ELF-1 (cell line): ENCODE data around the gene KAT5.
"Not testable (repeated sequence)": the region's sequence is repeated elsewhere in the genome, so short reads cannot be mapped to it uniquely, and the experiment has no call there.

Source experiments
- DNase-seq: peaks from one replicate; pipeline ENCODE4 v3.0.0-alpha.2; 2016; ENCODE audit warnings: low read depth, low spot score

KAT5 gene

DNA sequence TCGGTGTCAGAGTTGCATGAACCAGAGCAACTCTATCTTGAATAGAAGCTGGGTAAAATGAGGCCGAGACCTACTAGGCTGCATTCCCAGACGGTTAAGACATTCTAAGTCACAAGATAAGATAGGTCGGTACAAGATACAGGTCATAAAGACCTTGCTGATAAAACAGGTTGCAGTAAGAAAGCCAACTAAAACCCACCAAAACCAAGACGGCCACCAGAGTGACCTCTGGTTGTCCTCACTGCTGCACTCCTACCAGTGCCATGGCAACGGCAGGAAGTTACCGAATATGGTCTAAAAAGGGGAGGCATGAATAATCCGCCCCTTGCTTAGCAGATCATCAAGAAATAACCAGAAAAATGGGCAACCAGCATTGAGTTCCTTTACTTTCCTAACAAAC is 2.4 kb upstream of the KAT5 start:
- DNase-seq: peak; percentile 51

DNA sequence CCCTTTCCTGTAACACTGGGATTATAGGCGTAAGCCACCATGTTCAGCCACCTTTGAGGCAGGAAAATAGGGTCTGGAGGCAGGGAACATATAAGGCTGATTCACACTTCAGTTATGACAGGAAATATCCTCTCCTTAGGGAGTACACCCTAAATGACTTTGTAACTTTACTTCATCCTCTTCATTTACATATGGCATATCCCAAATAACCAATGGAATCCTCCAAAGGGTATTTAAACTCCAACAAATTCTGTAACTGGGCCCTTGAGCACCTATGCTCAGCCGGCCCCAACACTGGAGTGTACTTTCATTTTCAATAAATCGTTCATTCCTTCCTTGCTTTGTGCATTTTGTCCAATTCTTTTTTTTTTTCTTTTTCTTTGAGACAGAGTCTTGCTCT is 1.6 kb upstream of the KAT5 start:
- DNase-seq: no peak

DNA sequence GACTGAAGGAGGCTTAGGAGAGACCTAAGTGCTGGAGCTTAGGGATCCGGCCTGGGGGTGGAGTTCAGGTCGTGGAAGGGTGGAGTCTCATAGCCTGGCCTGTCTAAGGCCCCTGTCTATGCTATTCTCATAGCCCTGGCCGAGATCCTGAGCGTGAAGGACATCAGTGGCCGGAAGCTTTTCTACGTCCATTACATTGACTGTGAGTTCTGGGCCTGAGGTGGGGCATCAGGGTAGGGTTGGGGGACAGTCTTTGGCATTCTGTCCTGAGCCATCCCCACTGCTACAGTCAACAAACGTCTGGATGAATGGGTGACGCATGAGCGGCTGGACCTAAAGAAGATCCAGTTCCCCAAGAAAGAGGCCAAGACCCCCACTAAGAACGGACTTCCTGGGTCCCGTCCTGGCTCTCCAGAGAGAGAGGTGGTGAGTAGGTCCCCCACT is 603 bp downstream of the KAT5 start:
- DNase-seq: no peak

- no peak for DNase-seq
Observed at GRCh38 chr11:65713212-65713969, 1.3 kb downstream of the KAT5 start.

GRCh38 chr11:65714433-65714832 is 2.4 kb downstream of the KAT5 start:
- no peak for DNase-seq

DNA sequence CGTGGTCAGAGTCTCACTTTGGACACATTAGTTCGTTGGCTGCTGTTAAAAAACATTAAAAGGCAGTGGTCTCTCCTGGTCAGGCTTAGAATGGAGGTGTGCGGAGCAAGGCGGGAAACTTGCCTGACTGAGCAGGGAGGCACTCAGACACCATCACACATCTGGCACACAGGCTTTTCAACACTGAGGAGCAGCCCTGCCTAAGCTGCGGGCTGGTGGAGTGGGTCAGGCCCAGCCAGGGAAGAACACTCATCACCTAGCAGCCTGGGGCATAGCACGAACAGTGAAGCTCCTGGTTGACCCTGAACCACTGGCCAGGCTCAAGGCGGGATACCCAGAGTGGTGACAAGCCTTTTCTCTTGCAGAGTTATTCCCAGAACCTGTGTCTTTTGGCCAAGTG is 4.2 kb downstream of the KAT5 start:
- DNase-seq: no peak

- no peak for DNase-seq
Observed at GRCh38 chr11:65716774-65717405, 4.8 kb downstream of the KAT5 start.

DNA sequence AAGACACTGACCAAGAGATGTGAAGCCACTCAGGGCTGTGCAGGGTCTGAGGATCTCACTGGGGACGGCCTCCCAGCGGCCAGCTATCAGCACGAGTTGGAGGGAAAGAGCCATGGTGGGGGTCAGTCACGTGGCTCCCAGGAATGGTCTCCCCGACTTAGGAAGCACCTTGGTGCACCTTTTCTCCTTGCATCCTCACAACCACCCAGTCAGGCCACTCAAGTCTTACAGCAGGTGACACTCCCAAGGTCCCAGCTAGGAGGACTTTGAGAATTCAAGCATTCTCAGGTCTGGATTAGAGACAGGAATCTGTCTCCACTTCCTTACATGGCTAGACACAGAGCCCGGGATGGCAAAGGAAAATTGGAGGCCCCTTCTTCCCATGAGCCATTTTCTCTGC is 5.9 kb downstream of the KAT5 start:
- no peak for DNase-seq

GRCh38 chr11:65718531-65718930 is 6.5 kb downstream of the KAT5 start:
- no peak for DNase-seq

DNA sequence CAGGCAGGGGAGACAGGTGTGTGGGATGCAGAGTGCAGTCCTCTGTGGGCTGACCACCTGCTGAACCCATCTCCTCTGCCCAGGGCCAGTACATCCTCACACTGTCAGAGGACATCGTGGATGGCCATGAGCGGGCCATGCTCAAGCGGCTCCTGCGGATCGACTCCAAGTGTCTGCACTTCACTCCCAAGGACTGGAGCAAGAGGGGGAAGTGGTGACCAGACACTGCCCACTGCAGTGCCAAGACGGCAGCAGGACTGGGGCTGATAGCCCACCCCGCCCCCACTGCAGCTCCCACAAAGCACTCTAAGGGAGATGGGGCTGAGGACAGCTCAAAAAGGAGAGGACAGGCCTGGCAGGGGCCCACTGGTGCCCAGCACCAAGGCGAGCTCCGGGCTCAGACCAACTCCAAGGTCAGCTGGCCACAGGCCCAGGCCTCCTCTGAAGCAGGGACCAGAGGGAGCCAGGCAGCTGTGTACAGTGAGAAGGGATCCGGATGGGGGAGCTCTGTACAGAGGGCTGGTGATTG is 7.0 kb downstream of the KAT5 start:
- no peak for DNase-seq

DNA sequence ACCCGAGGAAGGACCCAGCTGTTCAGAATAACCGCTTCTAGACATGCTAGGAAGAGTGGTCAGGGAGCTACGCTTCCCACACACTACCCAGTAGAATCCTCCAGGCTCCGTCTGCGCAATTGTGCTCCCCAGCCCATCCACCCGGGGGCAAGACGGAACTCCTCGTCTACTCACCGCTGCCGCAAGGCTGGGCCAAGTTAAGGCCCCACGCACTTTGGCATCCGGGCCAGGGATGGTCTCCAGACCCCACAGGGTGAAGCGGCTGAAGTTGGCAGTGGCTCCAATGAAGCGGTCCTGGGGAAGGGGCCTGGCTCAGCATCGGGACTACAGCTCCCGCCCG is 7.8 kb downstream of the KAT5 start:
- no peak for DNase-seq

DNA sequence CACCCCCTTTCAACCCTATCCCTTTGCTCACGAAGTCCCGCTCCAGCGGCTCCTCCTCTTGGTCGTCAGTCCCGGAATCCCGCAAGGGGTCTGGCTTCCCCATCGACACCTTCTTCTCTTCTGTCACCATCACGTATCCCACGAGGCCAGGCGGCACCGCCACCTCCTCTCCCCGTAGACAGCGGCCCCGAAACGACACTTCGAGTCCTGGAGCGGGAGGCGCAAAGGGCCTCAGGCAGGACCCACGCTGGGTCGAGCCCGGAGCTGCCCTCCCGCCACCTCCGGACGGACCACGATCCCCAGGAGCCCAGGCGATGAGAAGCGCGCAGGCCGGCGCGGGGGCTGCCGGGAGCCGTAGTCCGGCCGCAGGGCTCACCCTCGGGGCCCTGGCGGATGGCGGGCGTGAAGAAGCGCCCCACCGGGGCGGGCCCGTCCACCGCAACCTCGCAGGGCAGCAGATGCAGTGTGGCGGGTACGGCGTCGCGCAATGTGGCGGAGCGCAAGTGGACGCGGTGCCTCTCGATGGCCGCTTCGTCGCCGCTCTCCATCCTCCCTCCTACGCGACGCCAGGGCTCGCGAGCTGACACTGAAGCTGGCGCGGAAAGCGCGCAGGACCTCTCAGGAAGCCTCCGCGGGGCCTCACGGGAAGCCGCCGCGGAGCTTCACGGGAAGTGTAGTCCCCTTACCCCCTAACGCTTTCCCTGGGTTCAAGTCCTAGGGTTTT is 8.3 kb downstream of the KAT5 start, which contains the start of gene RNASEH2C:
TSS of gene RNASEH2C (minus strand) at position 588 of the 724 bp plus-strand sequence. CDS start at position 548, 40 bp downstream.
- DNase-seq: peak; percentile 88

DNA sequence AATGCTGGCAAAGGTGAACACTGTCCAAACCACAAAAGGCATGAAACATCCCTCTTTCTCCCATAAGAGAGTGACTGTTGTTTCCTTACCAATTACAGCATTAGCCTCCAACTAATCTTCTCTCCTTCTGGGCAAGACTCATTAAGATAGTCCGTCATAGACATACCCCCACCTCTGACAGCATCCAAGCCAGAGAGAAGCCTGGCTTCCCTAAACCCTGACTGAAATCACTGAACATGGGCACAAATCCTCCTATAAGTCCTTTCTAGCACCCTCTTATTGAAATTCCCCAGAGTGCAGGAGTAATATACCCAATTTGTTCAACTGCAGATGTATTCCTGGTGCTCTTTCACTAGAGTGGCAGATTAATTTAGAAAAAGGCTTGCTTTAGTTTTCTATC is 10.2 kb downstream of the KAT5 start:
- DNase-seq: no peak

DNA sequence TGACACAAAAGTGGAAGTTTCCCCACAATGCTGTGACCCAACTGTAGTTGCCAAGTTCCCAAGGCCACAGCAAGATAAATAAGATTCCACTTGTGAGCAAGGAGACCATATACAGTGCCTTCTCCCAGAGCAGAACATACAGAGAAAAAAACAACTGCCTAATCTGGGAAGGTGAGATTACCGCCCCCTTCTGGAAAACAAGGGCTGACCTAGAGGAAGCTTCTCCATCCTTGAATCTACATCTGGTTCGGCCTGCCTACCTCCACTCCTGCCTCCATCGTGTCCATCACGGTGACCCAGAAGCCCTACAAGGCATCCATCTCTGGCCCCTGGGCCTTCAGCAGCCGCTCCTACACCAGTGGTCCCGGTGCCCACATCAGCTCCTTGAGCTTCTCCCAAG is 14.6 kb downstream of the KAT5 start:
- DNase-seq: no peak

- no peak for DNase-seq
Observed at GRCh38 chr11:65727865-65728264, 15.8 kb downstream of the KAT5 start.

DNA sequence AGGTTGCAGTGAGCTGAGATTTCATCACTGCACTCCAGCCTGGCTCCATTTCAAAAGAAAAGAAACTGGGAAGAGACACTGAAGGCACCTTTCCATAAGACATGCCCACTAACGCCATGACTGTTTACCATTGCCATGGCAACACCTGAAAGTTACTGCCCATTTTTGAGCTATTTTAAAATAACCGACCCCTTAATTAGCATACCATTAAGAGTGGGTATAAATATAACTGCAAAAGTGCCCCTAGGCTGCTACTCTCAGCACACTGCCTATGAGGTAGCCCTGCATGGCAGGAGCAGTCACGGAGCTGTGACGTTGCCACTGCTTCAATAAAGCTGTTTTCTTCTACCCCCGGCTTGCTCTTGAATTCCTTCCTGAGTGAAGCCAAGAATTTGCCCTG is 18.4 kb downstream of the KAT5 start:
- DNase-seq: no peak

DNA sequence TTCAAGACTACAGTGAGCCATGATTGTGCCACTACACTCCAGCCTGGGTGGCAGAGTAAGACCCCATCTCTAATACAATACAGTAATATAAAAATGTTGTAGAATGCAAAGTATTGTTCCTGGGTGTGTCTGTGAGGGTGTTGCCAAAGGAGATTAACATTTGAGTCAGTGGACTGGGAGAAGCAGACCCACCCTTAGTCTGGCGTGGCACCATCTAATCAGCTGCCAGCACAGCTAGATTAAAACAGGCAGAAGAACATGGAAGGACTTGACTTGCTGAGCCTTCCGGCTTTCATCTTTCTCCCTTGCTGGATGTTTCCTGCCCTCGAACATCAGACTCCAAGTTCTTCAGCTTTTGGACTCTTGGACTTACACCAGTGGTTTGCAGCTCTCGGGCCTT is 23.1 kb downstream of the KAT5 start:
- DNase-seq: not testable (repeated sequence)

DNA sequence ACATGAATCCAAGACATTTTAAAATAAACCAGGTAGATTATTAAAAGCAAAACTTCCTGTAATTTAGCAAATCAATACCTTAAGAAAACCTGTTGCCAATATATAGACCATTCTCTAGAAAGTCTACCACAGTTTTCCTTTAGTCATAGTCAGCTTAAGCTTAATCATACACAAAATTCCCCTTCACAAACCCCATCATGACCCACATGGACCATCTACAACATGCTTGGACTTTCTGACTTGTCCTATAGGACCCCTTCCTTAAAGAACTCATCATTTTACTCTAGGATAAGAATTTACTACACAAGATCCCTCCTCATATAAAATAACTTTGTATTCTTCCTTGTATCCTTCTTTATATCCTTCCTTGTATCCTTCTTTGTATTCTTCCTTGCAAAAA is 24.8 kb downstream of the KAT5 start:
- DNase-seq: no peak

GRCh38 chr11:65739022-65739421 is 27.0 kb downstream of the KAT5 start:
- DNase-seq: no peak

- DNase-seq: no peak
Observed at GRCh38 chr11:65741185-65741584, 29.1 kb downstream of the KAT5 start.

DNA sequence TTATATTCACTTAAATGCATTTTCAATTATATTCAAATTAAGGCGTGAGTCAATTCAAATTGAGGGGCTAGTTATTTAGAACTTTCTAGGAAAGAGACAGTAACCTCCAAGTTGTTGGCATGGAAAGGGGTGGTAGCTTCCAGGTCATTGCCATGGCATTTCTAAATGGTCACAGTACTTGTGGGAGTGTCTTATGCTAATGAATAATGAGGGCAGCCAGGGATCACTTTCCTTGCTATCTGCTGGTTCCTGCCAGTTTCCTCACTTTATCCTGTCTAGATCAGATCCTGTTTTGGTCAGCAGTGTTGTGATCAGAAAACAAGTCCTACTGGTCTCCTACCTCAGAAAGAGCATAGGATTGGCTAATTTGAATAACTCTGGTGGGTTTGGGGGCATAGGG is 30.3 kb downstream of the KAT5 start:
- no peak for DNase-seq

- no peak for DNase-seq
Observed at GRCh38 chr11:65743681-65744025, 31.6 kb downstream of the KAT5 start.
